IPS-20b (cell line): ENCODE measurements around the gene MAP3K15.
A peak's percentile ranks its signal among the peaks of the same experiment; 100 is the strongest.
"Not testable (repeated sequence)": the region's sequence is repeated elsewhere in the genome, so short reads cannot be mapped to it uniquely, and the experiment has no call there.

Experiments used
- H3K27ac ChIP-seq: one replicate; pipeline ENCODE4 v1.5.1; 2013; ENCODE audit warnings: low read length
- H3K27me3 ChIP-seq: 2 replicates; pipeline ENCODE4 v1.6.1; 2013; ENCODE audit warnings: mild to moderate bottlenecking, low read length, inconsistent platforms; ENCODE audit not compliant: insufficient read depth
- H3K36me3 ChIP-seq: 2 replicates; pipeline ENCODE4 v1.6.1; 2013; ENCODE audit warnings: low read depth, mild to moderate bottlenecking, inconsistent platforms, low read length, moderate library complexity; ENCODE audit not compliant: insufficient read depth
- H3K4me1 ChIP-seq: 2 replicates; pipeline ENCODE4 v1.6.1; 2013; ENCODE audit warnings: mild to moderate bottlenecking, control low read depth, inconsistent platforms, low read length, moderate library complexity; ENCODE audit not compliant: insufficient read depth
- H3K4me3 ChIP-seq: 2 replicates; pipeline ENCODE4 v1.5.1; 2013; ENCODE audit warnings: mild to moderate bottlenecking, low read length, inconsistent platforms
- H3K9ac ChIP-seq: 2 replicates; pipeline ENCODE4 v1.6.1; 2013; ENCODE audit warnings: low read depth, mild to moderate bottlenecking, inconsistent platforms, low read length, moderate library complexity
- H3K9me3 ChIP-seq: 2 replicates; pipeline ENCODE4 v1.6.1; 2013; ENCODE audit warnings: mild to moderate bottlenecking, low read depth, low read length, inconsistent platforms; ENCODE audit not compliant: insufficient read depth

Gene MAP3K15

GRCh38 chrX:19532709-19533108, 17.4 kb upstream of the MAP3K15 start:
- Histone ChIP-seq H3K4me1 (no peaks in the 10 kb centered on the region), H3K9me3 (no peaks in the 10 kb centered on the region), H3K36me3 (no peaks in the 10 kb centered on the region), H3K27me3 (no peaks in the 10 kb centered on the region), H3K27ac (no peak overlapping the region), H3K4me3 (no peak overlapping the region), H3K9ac (no peak overlapping the region)

DNA sequence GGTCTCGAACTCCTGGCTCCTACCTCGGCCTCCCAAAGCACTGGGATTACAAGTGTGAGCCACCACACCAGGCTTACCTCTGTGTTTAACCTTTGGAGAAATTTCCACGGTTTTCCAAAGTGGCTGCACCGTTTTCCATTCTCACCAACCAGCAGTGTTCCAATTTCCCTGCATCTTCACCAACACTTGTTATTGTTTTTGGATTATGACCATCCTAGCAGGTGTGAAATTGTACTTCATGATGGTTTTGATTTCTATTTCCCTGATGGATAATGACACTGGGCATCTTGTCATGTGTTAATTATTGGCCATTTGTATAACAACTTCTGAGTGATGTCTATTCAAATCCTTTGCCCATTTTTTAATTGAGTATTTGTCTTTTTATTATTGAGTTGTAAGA, 2.7 kb upstream of the MAP3K15 start:
- no peaks in the 10 kb centered on the region for H3K36me3 ChIP-seq
- H3K9ac ChIP-seq = no peak overlapping the region
- H3K27ac ChIP-seq = no peak overlapping the region
- H3K4me3 ChIP-seq = no peak overlapping the region
- no peaks in the 10 kb centered on the region for H3K9me3 ChIP-seq
- H3K4me1 ChIP-seq = no peaks in the 10 kb centered on the region
- H3K27me3 ChIP-seq = peaks cover 8% of the 10 kb centered on the region; the same call in 1 of the 2 replicates

DNA sequence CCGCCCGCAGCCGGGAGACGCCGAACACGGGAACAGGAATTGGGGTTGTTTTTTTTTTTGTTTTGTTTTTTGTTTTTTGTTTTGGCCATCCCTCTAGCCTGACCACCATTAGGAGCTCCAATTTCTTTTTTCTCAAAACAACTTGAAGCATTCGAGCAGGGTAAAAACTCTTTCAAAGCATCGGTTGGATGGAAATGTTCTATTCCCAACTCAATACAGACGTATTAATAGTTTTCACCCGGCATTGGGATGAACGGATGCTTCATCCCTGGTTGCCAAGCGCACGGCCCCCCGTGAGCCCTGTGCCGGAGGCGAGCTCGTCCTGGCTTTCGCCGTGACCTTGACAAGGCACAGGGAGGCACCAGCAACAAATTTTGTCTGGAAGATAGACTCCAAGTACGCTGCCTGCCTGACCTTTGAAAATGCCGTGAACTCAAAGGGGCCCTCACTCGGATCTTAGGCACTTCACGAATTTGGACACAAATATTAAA, 352 bp upstream of the MAP3K15 start:
- H3K27ac ChIP-seq = no peak overlapping the region
- H3K36me3 ChIP-seq = no peaks in the 10 kb centered on the region
- peak overlapping the region; percentile 51; the same call in 1 of the 2 replicates for H3K9ac ChIP-seq
- H3K4me1 ChIP-seq = no peaks in the 10 kb centered on the region
- H3K27me3 ChIP-seq = peaks cover 8% of the 10 kb centered on the region; the same call in 1 of the 2 replicates
- peak overlapping the region; percentile 69 for H3K4me3 ChIP-seq
- H3K9me3 ChIP-seq = no peaks in the 10 kb centered on the region

- H3K9me3 ChIP-seq = no peaks in the 10 kb centered on the region
- H3K27ac ChIP-seq = no peak overlapping the region
- peaks cover 8% of the 10 kb centered on the region; the same call in 1 of the 2 replicates for H3K27me3 ChIP-seq
- no peaks in the 10 kb centered on the region for H3K4me1 ChIP-seq
- H3K36me3 ChIP-seq = no peaks in the 10 kb centered on the region
- no peak overlapping the region for H3K9ac ChIP-seq
- no peak overlapping the region for H3K4me3 ChIP-seq
Observed at GRCh38 chrX:19513383-19513782, 1.9 kb downstream of the MAP3K15 start.

GRCh38 chrX:19512961-19513360, 2.3 kb downstream of the MAP3K15 start:
- H3K36me3 ChIP-seq = no peaks in the 10 kb centered on the region
- no peak overlapping the region for H3K4me3 ChIP-seq
- H3K27me3 ChIP-seq = peaks cover 8% of the 10 kb centered on the region; the same call in 1 of the 2 replicates
- H3K9me3 ChIP-seq = no peaks in the 10 kb centered on the region
- no peak overlapping the region for H3K27ac ChIP-seq
- no peak overlapping the region for H3K9ac ChIP-seq
- no peaks in the 10 kb centered on the region for H3K4me1 ChIP-seq

- H3K4me3 ChIP-seq = no peak overlapping the region
- no peak overlapping the region for H3K27ac ChIP-seq
- H3K27me3 ChIP-seq = peaks cover 8% of the 10 kb centered on the region; the same call in 1 of the 2 replicates
- H3K36me3 ChIP-seq = no peaks in the 10 kb centered on the region
- H3K9me3 ChIP-seq = no peaks in the 10 kb centered on the region
- H3K9ac ChIP-seq = no peak overlapping the region
- no peaks in the 10 kb centered on the region for H3K4me1 ChIP-seq
Observed at GRCh38 chrX:19512359-19512758, 2.9 kb downstream of the MAP3K15 start.

- H3K4me3 ChIP-seq, H3K27me3 ChIP-seq, H3K36me3 ChIP-seq, H3K27ac ChIP-seq, H3K4me1 ChIP-seq, H3K9ac ChIP-seq, H3K9me3 ChIP-seq: not testable (repeated sequence)
Observed at GRCh38 chrX:19511796-19512195, 3.5 kb downstream of the MAP3K15 start.

DNA sequence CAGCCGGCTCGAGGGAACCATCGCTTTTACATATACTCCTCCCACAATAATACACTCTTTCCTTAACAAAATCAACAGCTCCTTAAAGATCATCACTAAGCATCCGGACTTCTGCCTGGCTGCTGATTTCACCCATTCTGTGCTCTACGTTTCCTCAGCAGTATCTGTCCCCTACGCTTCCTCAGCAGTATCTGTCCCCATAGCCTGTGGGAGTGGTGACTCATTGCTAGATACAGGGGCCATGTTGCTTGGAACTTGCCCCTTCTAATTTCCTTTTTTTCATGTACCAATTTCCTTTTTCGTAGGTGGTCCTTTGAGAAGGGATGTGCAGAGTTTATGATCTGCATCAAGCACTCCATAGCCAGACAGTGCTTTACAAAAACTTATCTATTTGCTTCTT, 18.6 kb downstream of the MAP3K15 start:
- Histone ChIP-seq H3K27me3 (no peaks in the 10 kb centered on the region), H3K9ac (no peak overlapping the region), H3K4me3 (no peak overlapping the region), H3K4me1 (no peaks in the 10 kb centered on the region; the same call in 1 of the 2 replicates), H3K36me3 (no peaks in the 10 kb centered on the region), H3K27ac (no peak overlapping the region), H3K9me3 (no peaks in the 10 kb centered on the region)

DNA sequence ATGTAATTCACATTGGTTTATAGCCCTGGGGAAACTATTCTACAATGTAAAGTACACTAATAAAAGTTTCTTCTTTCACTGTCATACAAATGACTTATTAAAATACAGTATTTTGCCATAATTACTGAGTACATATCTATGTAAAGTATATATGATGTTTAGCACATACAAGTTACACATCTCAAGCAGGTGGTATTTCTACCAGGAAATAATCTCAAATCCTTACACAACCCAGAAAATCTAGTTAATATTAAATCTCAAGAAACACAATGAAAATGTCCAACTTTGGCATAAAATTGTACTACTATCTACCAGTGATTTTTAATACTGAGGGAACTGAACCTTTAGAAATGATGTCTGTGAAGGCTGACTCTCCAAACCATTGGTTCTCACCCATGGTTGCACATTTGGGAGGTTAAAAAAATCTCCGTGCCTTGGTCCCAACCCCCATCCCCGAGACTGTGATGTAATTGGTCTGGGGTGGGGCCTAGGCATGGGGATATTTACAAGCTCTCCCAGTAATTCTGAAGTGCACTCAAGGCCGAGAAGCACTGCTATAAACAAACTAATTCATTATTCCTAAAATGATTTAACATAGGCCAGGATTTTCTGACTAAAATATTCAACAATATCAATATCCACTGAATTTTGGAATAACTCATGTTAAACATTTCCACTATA, 27.6 kb downstream of the MAP3K15 start:
- no peaks in the 10 kb centered on the region for H3K27me3 ChIP-seq
- H3K27ac ChIP-seq = no peak overlapping the region
- H3K4me1 ChIP-seq = no peaks in the 10 kb centered on the region
- no peak overlapping the region for H3K9ac ChIP-seq
- H3K36me3 ChIP-seq = no peaks in the 10 kb centered on the region
- no peak overlapping the region for H3K4me3 ChIP-seq
- H3K9me3 ChIP-seq = no peaks in the 10 kb centered on the region

- Histone ChIP-seq H3K27me3 (no peaks in the 10 kb centered on the region), H3K9ac (no peak overlapping the region), H3K4me1 (no peaks in the 10 kb centered on the region), H3K4me3 (no peak overlapping the region), H3K27ac (no peak overlapping the region), H3K9me3 (no peaks in the 10 kb centered on the region), H3K36me3 (no peaks in the 10 kb centered on the region)
Observed at GRCh38 chrX:19479458-19479857, 35.9 kb downstream of the MAP3K15 start.

DNA sequence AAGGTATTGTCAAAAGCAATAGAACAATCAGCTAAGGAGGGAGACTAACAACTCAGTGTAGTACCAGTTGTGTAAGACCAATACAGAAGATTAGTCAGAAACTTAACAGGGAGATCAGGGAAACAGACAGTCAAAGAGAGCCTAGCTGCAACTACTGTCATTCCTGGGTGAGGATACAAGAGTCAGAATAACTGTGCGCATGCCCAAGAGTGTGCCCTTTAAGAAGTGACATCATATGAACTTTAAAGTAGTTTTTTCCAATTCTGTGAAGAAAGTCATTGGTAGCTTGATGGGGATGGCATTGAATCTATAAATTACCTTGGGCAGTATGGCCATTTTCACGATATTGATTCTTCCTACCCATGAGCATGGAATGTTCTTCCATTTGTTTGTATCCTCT, 46.9 kb downstream of the MAP3K15 start:
- H3K9ac ChIP-seq, H3K9me3 ChIP-seq, H3K27me3 ChIP-seq, H3K4me1 ChIP-seq, H3K4me3 ChIP-seq, H3K36me3 ChIP-seq, H3K27ac ChIP-seq: not testable (repeated sequence)

GRCh38 chrX:19462879-19463278, 52.4 kb downstream of the MAP3K15 start:
- Histone ChIP-seq H3K36me3 (no peaks in the 10 kb centered on the region), H3K27me3 (no peaks in the 10 kb centered on the region), H3K9me3 (no peaks in the 10 kb centered on the region), H3K9ac (no peak overlapping the region), H3K27ac (no peak overlapping the region), H3K4me3 (no peak overlapping the region), H3K4me1 (no peaks in the 10 kb centered on the region)
